Osteoblast (primary cell): ENCODE results near the gene POTEI. TPM values are rescaled to one million over a fixed set of nuclear protein-coding genes. Genes with fewer than 3 reads are reported as not detected.
"Not testable (repeated sequence)": the region's sequence is repeated elsewhere in the genome, so short reads cannot be mapped to it uniquely, and the experiment has no call there.

Source experiments
- DNase-seq: peaks from one replicate; pipeline ENCODE4 v3.0.0; 2011; ENCODE audit warnings: low spot score, mixed read lengths; ENCODE audit not compliant: insufficient read length; ENCODE audit errors: missing footprints
- H2AFZ ChIP-seq: 2 replicates; pipeline ENCODE4 v1.6.0; 2011; ENCODE audit warnings: mild to moderate bottlenecking, low read length
- H3K27ac ChIP-seq: 2 replicates; pipeline ENCODE4 v1.5.1; 2011; ENCODE audit warnings: mild to moderate bottlenecking, low read depth, low read length, moderate library complexity
- H3K27me3 ChIP-seq: 2 replicates; pipeline ENCODE4 v1.6.0; 2012; ENCODE audit warnings: mild to moderate bottlenecking, control low read depth, inconsistent platforms, low read length, moderate library complexity; ENCODE audit not compliant: insufficient read depth
- H3K36me3 ChIP-seq: 2 replicates; pipeline ENCODE4 v1.5.1; 2011; ENCODE audit warnings: mild to moderate bottlenecking, low read length, control low read depth, moderate library complexity; ENCODE audit not compliant: insufficient read depth
- H3K4me1 ChIP-seq: 2 replicates; pipeline ENCODE4 v1.5.1; 2011; ENCODE audit warnings: mild to moderate bottlenecking, low read length, control low read depth, moderate library complexity; ENCODE audit not compliant: insufficient read depth
- H3K4me2 ChIP-seq: 2 replicates; pipeline ENCODE4 v1.6.0; 2011; ENCODE audit warnings: mild to moderate bottlenecking, low read length; ENCODE audit not compliant: insufficient read depth
- H3K4me3 ChIP-seq: fragments of 200-600 bp; sonication (generic); 3 replicates; pipeline ENCODE4 v1.5.1; 2012; ENCODE audit warnings: mild to moderate bottlenecking, low read length, inconsistent platforms; ENCODE audit not compliant: insufficient read depth
- H3K79me2 ChIP-seq: 2 replicates; pipeline ENCODE4 v1.6.0; 2012; ENCODE audit warnings: mild to moderate bottlenecking, low read length, control low read depth, inconsistent platforms; ENCODE audit not compliant: insufficient read depth
- H3K9me3 ChIP-seq: 2 replicates; pipeline ENCODE4 v1.5.1; 2011; ENCODE audit warnings: low read depth, low read length, control low read depth
- H4K20me1 ChIP-seq: 2 replicates; pipeline ENCODE4 v1.6.0; 2012; ENCODE audit warnings: mild to moderate bottlenecking, low read length, control low read depth; ENCODE audit not compliant: insufficient read depth
- total RNA-seq: library from RNA; depleted of rRNA; stranded (reverse); fragments of >200 nt; gene quantifications from 2 replicates; pipeline ENCODE4 v1.2.3, GENCODE V29; 2012

Gene POTEI
- total RNA-seq, 1 donor, result not detected

- not testable (repeated sequence) for H3K4me2 ChIP-seq, H4K20me1 ChIP-seq, DNase-seq, H3K27me3 ChIP-seq, H3K4me1 ChIP-seq, H3K36me3 ChIP-seq, H3K79me2 ChIP-seq, H2AFZ ChIP-seq, H3K9me3 ChIP-seq, H3K4me3 ChIP-seq, H3K27ac ChIP-seq
Measured at GRCh38 chr2:130511747-130512451, 2.8 kb upstream of the POTEI start.

GRCh38 chr2:130510807-130511746, 1.9 kb upstream of the POTEI start:
- H4K20me1 ChIP-seq, H3K79me2 ChIP-seq, H3K9me3 ChIP-seq, DNase-seq, H3K27ac ChIP-seq, H3K4me3 ChIP-seq, H3K4me1 ChIP-seq, H3K27me3 ChIP-seq, H3K36me3 ChIP-seq, H2AFZ ChIP-seq, H3K4me2 ChIP-seq: not testable (repeated sequence)

- H3K36me3 ChIP-seq, H3K79me2 ChIP-seq, H3K4me1 ChIP-seq, H2AFZ ChIP-seq, H3K27ac ChIP-seq, H3K4me3 ChIP-seq, H3K4me2 ChIP-seq, H4K20me1 ChIP-seq, H3K27me3 ChIP-seq, H3K9me3 ChIP-seq, DNase-seq: not testable (repeated sequence)
Measured at GRCh38 chr2:130491073-130491472, 18.1 kb downstream of the POTEI start.

- H3K4me3 ChIP-seq, H4K20me1 ChIP-seq, H2AFZ ChIP-seq, H3K4me2 ChIP-seq, H3K4me1 ChIP-seq, H3K36me3 ChIP-seq, H3K27ac ChIP-seq, H3K27me3 ChIP-seq, DNase-seq, H3K79me2 ChIP-seq, H3K9me3 ChIP-seq: not testable (repeated sequence)
Measured at GRCh38 chr2:130455413-130455812, 53.7 kb downstream of the POTEI start.

- not testable (repeated sequence) for DNase-seq, H3K36me3 ChIP-seq, H3K4me2 ChIP-seq
Measured at GRCh38 chr2:130454712-130455083, 54.4 kb downstream of the POTEI start.

GRCh38 chr2:130453955-130454711, 55.0 kb downstream of the POTEI start:
- H3K36me3 ChIP-seq, H3K9me3 ChIP-seq, H3K79me2 ChIP-seq, H4K20me1 ChIP-seq, H3K27ac ChIP-seq, H2AFZ ChIP-seq, H3K27me3 ChIP-seq, H3K4me2 ChIP-seq, H3K4me1 ChIP-seq, H3K4me3 ChIP-seq, DNase-seq: not testable (repeated sequence)

More at GRCh38 chr2:130454712-130455083, 54.4 kb downstream of the POTEI start:
- H3K27me3 ChIP-seq, H4K20me1 ChIP-seq, H3K9me3 ChIP-seq, H3K79me2 ChIP-seq, H3K4me1 ChIP-seq, H3K27ac ChIP-seq, H3K4me3 ChIP-seq, H2AFZ ChIP-seq: not testable (repeated sequence)

- not testable (repeated sequence) for H3K79me2 ChIP-seq, H3K4me1 ChIP-seq, H3K27ac ChIP-seq, H3K36me3 ChIP-seq, H3K9me3 ChIP-seq, H3K4me2 ChIP-seq, DNase-seq, H3K27me3 ChIP-seq, H2AFZ ChIP-seq, H4K20me1 ChIP-seq, H3K4me3 ChIP-seq
Measured at GRCh38 chr2:130452897-130453296, 56.2 kb downstream of the POTEI start.

- H3K4me3 ChIP-seq, H3K9me3 ChIP-seq, H3K79me2 ChIP-seq, H4K20me1 ChIP-seq, DNase-seq, H3K4me1 ChIP-seq, H3K27me3 ChIP-seq, H3K4me2 ChIP-seq, H2AFZ ChIP-seq, H3K36me3 ChIP-seq, H3K27ac ChIP-seq: not testable (repeated sequence)
Measured at GRCh38 chr2:130451823-130452222, 57.3 kb downstream of the POTEI start.
